OCI-LY3 (cell line): ENCODE measurements around the gene PROSER3.

Source experiments
- H2AFZ ChIP-seq: fragments of 200-600, 300-600 bp; shearing (Covaris generic); 2 replicates; pipeline ENCODE4 v1.6.0; 2014; ENCODE audit warnings: antibody characterized with exemption, low read depth, low read length
- H3K27ac ChIP-seq: fragments of 200-600, 300-600 bp; sonication (generic); 2 replicates; pipeline ENCODE4 v1.5.1; 2014; ENCODE audit warnings: mild to moderate bottlenecking, low read length, moderate library complexity, mixed read lengths
- H3K27me3 ChIP-seq: fragments of 200-600, 300-600 bp; sonication (generic); 2 replicates; pipeline ENCODE4 v1.6.1; 2014; ENCODE audit warnings: low read depth, low read length, mixed read lengths
- H3K36me3 ChIP-seq: fragments of 200-600, 300-600 bp; sonication (generic); replicated peaks from 2 replicates; pipeline ENCODE3; 2014; ENCODE audit warnings: low read depth, low read length, mixed read lengths
- H3K4me1 ChIP-seq: fragments of 300-600, 200-600 bp; sonication (generic); 2 replicates; pipeline ENCODE4 v1.6.1; 2014; ENCODE audit warnings: low read length, mixed read lengths
- H3K4me2 ChIP-seq: fragments of 200-600, 300-600 bp; sonication (generic); 2 replicates; pipeline ENCODE4 v1.6.1; 2014; ENCODE audit warnings: low read length, mixed read lengths
- H3K4me3 ChIP-seq: fragments of 300-600, 200-600 bp; sonication (generic); 2 replicates; pipeline ENCODE4 v1.5.1; 2014; ENCODE audit warnings: antibody characterized with exemption, mild to moderate bottlenecking, low read length, moderate library complexity
- H3K79me2 ChIP-seq: fragments of 300-600, 200-600 bp; shearing (Covaris generic); 2 replicates; pipeline ENCODE4 v1.6.1; 2014; ENCODE audit warnings: mild to moderate bottlenecking, low read length, mixed read lengths
- H3K9ac ChIP-seq: fragments of 300-600, 200-600 bp; shearing (Covaris generic); 2 replicates; pipeline ENCODE4 v1.6.0; 2014; ENCODE audit warnings: mild to moderate bottlenecking, low read length, moderate library complexity
- H3K9me3 ChIP-seq: fragments of 200-600, 300-600 bp; shearing (Covaris generic); 2 replicates; pipeline ENCODE4 v1.6.1; 2014; ENCODE audit warnings: low read length, mixed read lengths; ENCODE audit not compliant: insufficient read depth
- H4K20me1 ChIP-seq: fragments of 200-600, 300-600 bp; sonication (generic); 2 replicates; pipeline ENCODE4 v1.6.1; 2016; ENCODE audit warnings: low read length, mixed read lengths; ENCODE audit not compliant: insufficient read depth
- EZH2phosphoT487 ChIP-seq: fragments of 200-600 bp; shearing (Covaris generic); IDR thresholded peaks from 2 replicates; pipeline ENCODE4 v1.6.1; 2018; ENCODE audit warnings: antibody characterized with exemption, mixed run types, low read depth
- TF ChIP-seq, protein P1 (sequence below): fragments of 200-600, 300-600 bp; sonication (generic); IDR thresholded peaks from 2 replicates; pipeline ENCODE4 v1.5.1; 2014; ENCODE audit warnings: antibody characterized with exemption, low read length, low read depth

Gene PROSER3

DNA sequence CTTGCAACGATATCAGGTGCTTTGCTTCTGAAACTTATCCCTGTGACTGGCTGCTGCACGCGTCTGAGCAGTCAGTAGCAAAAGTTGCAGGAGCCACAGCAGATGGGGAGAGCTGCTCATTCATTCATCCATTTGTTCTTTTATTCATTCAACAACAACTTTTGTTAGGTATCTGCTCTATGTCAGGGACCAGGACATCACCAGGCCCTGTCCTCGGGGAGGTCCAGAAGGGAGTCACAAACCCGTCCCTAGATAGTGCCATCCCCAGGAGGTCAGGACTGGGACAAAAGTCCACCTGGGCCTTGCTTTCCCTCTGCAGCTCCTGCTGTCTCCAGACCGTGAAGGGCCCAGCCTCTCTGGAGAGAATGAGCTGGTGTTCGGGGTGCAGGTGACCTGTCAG is 20.0 kb downstream of the PROSER3 start:
- TF ChIP-seq, protein P1, sequence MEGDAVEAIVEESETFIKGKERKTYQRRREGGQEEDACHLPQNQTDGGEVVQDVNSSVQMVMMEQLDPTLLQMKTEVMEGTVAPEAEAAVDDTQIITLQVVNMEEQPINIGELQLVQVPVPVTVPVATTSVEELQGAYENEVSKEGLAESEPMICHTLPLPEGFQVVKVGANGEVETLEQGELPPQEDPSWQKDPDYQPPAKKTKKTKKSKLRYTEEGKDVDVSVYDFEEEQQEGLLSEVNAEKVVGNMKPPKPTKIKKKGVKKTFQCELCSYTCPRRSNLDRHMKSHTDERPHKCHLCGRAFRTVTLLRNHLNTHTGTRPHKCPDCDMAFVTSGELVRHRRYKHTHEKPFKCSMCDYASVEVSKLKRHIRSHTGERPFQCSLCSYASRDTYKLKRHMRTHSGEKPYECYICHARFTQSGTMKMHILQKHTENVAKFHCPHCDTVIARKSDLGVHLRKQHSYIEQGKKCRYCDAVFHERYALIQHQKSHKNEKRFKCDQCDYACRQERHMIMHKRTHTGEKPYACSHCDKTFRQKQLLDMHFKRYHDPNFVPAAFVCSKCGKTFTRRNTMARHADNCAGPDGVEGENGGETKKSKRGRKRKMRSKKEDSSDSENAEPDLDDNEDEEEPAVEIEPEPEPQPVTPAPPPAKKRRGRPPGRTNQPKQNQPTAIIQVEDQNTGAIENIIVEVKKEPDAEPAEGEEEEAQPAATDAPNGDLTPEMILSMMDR: no peak
- no peak for TF ChIP-seq EZH2phosphoT487
- Histone ChIP-seq H2AFZ (no peak overlapping the region), H3K4me2 (no peak overlapping the region), H3K9me3 (no peaks in the 10 kb centered on the region), H3K4me3 (no peak overlapping the region), H3K79me2 (no peaks in the 10 kb centered on the region), H3K9ac (no peak overlapping the region), H3K36me3 (no peaks in the 10 kb centered on the region), H3K4me1 (peaks cover 28% of the 10 kb centered on the region), H3K27ac (no peak overlapping the region), H3K27me3 (no peaks in the 10 kb centered on the region), H4K20me1 (no peaks in the 10 kb centered on the region)

- no peak for TF ChIP-seq EZH2phosphoT487
- TF ChIP-seq, protein P1: no peak
- H3K4me1 ChIP-seq: peaks cover 35% of the 10 kb centered on the region
- no peaks in the 10 kb centered on the region for H3K9me3 ChIP-seq
- no peaks in the 10 kb centered on the region for H4K20me1 ChIP-seq
- no peak overlapping the region for H2AFZ ChIP-seq
- H3K27ac ChIP-seq: no peak overlapping the region
- no peak overlapping the region for H3K9ac ChIP-seq
- H3K27me3 ChIP-seq: no peaks in the 10 kb centered on the region
- no peaks in the 10 kb centered on the region for H3K36me3 ChIP-seq
- H3K4me3 ChIP-seq: no peak overlapping the region
- no peak overlapping the region for H3K4me2 ChIP-seq
- H3K79me2 ChIP-seq: no peaks in the 10 kb centered on the region
Observed at GRCh38 chr19:35779033-35779432, 21.1 kb downstream of the PROSER3 start.

DNA sequence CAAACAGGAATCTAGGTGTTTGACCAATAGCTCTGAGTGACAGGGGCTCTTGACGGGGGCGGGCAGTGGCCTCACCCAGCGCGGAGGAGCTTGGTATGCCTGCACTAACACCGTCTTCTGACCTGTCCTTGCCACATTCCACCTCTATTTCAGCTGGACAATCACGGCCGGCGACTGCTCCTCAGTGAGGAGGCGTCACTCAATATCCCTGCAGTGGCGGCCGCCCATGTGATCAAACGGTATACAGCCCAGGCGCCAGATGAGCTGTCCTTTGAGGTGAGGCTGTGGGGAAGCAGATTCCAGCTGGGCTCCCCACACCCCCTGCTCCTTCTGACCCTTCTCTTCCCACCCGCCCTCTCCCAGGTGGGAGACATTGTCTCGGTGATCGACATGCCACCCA is 22.1 kb downstream of the PROSER3 start:
- H3K4me2 ChIP-seq: no peak overlapping the region
- no peak overlapping the region for H3K9ac ChIP-seq
- H3K79me2 ChIP-seq: no peaks in the 10 kb centered on the region
- H3K36me3 ChIP-seq: no peaks in the 10 kb centered on the region
- TF ChIP-seq, protein P1: no peak
- TF ChIP-seq EZH2phosphoT487: no peak
- H3K27me3 ChIP-seq: no peaks in the 10 kb centered on the region
- H3K4me3 ChIP-seq: no peak overlapping the region
- peaks cover 33% of the 10 kb centered on the region for H3K4me1 ChIP-seq
- no peak overlapping the region for H2AFZ ChIP-seq
- no peaks in the 10 kb centered on the region for H4K20me1 ChIP-seq
- H3K9me3 ChIP-seq: no peaks in the 10 kb centered on the region
- no peak overlapping the region for H3K27ac ChIP-seq

GRCh38 chr19:35780717-35781116 is 22.7 kb downstream of the PROSER3 start:
- Histone ChIP-seq H3K27me3 (no peaks in the 10 kb centered on the region), H3K9me3 (no peaks in the 10 kb centered on the region), H3K4me2 (no peak overlapping the region), H3K9ac (no peak overlapping the region), H3K79me2 (no peaks in the 10 kb centered on the region), H3K4me1 (peaks cover 33% of the 10 kb centered on the region), H4K20me1 (no peaks in the 10 kb centered on the region), H2AFZ (no peak overlapping the region), H3K4me3 (no peak overlapping the region), H3K36me3 (no peaks in the 10 kb centered on the region), H3K27ac (no peak overlapping the region)
- TF ChIP-seq, protein P1: no peak
